ENCODE results near the gene FMO3. TPM values are rescaled to one million over a fixed set of nuclear protein-coding genes. Genes with fewer than 3 reads are reported as not detected.

FMO3 gene
- total RNA-seq, 2 donors from 2014 or later: 0.90 to 2.2 TPM

- intact Hi-C loops (cut with DNase I): no loop called here
- no peak for DNase-seq (ENCODE audit: low spot score)
Observed at GRCh38 chr1:171142416-171143385, 52.0 kb downstream of the FMO3 start.

GRCh38 chr1:171150156-171150555, 59.5 kb downstream of the FMO3 start:
- intact Hi-C loops (cut with DNase I): no loop called here
- DNase-seq (ENCODE audit: low spot score): no peak

GRCh38 chr1:171152549-171152948, 61.8 kb downstream of the FMO3 start:
- intact Hi-C loops (cut with DNase I): no loop called here

GRCh38 chr1:171155484-171155883, 64.8 kb downstream of the FMO3 start:
- intact Hi-C loops (cut with DNase I): no loop called here
- DNase-seq (ENCODE audit: low spot score): no peak

More at GRCh38 chr1:171152549-171152948, 61.8 kb downstream of the FMO3 start:
- no peak for DNase-seq (ENCODE audit: low spot score)

- intact Hi-C loops (cut with DNase I): no loop called here
- DNase-seq (ENCODE audit: low spot score): no peak
Observed at GRCh38 chr1:171158096-171158495, 67.4 kb downstream of the FMO3 start.

GRCh38 chr1:171158551-171158950, 67.8 kb downstream of the FMO3 start:
- no peak for DNase-seq (ENCODE audit: low spot score)
- intact Hi-C loops (cut with DNase I): no loop called here

- DNase-seq (ENCODE audit: low spot score): no peak
- intact Hi-C loops (cut with DNase I): no loop called here
Observed at GRCh38 chr1:171159148-171159547, 68.4 kb downstream of the FMO3 start.

GRCh38 chr1:171160211-171160610, 69.5 kb downstream of the FMO3 start:
- DNase-seq (ENCODE audit: low spot score): no peak
- intact Hi-C loops (cut with DNase I): no loop called here

- intact Hi-C loops (cut with DNase I): no loop called here
- no peak for DNase-seq (ENCODE audit: low spot score)
Observed at GRCh38 chr1:171160639-171161354, 70.1 kb downstream of the FMO3 start.

GRCh38 chr1:171161431-171161830, 70.7 kb downstream of the FMO3 start:
- DNase-seq (ENCODE audit: low spot score): no peak
- intact Hi-C loops (cut with DNase I): no loop called here

GRCh38 chr1:171166361-171166760, 75.7 kb downstream of the FMO3 start:
- intact Hi-C loops (cut with DNase I): no loop called here
- no peak for DNase-seq (ENCODE audit: low spot score)

Small RNA genes lying within 50 kb of the gene (microRNA-seq; reads per million reads assigned to microRNA genes)
- gene MIR1295A (ENCODE audit: borderline microRNAs expressed in 2 of 2): 0 reads per million in 2 donors
- 0 reads per million in 2 donors for gene MIR1295B (ENCODE audit: borderline microRNAs expressed in 2 of 2)

Other genes with a start within 250 kb of the FMO3 start
- gene MROH9, start 155.4 kb upstream of the FMO3 start, total RNA-seq: under 1 TPM; 0.24 to 0.46 TPM
- gene FMO2, start 94.4 kb downstream of the FMO3 start, total RNA-seq: 10 to 100 TPM; 41.0 to 42.3 TPM
- gene FMO1, start 157.6 kb downstream of the FMO3 start, total RNA-seq: 1 to 10 TPM; 1.0 to 2.2 TPM
- 1 to 10 TPM; 3.0 to 4.6 TPM for gene FMO4, start 223.3 kb downstream of the FMO3 start, total RNA-seq